ENCODE data around the gene LDLRAD4.

Gene LDLRAD4

DNA sequence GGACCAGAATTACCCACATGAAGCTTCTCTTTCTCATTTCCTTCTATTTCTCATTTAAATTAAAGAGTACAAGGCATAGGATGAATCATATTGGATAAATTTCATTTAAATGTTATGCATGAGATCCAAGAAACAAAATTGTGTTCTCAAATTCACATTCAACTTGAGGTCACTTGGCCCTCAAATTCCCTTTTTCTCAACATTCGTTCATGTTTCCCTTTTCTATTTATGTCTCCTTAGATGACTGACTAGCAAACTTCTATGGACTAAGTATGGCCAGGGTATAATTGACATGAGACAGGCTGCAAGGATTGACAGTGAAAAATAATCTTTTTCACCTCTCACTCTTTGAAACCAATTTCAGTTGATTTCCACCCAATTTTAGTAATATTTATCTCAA, 4.0 kb upstream of the LDLRAD4 start:
- no peak for TF ChIP-seq ZFX (IDR thresholded peaks at IDR 0.05)
- TF ChIP-seq, protein P1, sequence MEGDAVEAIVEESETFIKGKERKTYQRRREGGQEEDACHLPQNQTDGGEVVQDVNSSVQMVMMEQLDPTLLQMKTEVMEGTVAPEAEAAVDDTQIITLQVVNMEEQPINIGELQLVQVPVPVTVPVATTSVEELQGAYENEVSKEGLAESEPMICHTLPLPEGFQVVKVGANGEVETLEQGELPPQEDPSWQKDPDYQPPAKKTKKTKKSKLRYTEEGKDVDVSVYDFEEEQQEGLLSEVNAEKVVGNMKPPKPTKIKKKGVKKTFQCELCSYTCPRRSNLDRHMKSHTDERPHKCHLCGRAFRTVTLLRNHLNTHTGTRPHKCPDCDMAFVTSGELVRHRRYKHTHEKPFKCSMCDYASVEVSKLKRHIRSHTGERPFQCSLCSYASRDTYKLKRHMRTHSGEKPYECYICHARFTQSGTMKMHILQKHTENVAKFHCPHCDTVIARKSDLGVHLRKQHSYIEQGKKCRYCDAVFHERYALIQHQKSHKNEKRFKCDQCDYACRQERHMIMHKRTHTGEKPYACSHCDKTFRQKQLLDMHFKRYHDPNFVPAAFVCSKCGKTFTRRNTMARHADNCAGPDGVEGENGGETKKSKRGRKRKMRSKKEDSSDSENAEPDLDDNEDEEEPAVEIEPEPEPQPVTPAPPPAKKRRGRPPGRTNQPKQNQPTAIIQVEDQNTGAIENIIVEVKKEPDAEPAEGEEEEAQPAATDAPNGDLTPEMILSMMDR (conservative IDR thresholded peaks at IDR 0.05) = no peak
- no peak overlapping the region for H3K27ac ChIP-seq

DNA sequence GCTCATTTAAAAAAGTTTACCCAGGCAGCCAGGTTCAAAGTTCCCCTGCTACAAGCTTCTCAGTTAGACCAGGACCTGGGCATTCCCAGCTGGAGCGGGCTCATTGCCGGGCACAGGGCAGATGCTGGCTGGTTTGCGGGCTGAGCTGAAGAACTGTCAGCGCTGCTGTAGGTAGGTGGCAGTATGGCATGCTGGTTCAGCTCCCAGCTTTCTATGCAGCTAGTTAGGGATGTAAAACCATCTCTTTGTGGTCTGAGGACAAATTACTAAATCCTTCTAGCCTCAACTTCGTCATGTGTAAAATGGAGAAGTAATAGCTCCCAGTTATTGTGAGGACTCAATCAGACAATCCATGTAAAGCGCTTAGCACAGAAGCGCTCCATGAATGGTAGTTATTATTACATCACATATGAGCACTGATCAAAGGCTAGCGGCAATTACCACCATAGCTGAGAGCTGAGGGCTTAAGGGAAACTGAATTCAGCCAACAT, 2.4 kb upstream of the LDLRAD4 start:
- no peak overlapping the region for H3K27ac ChIP-seq
- no peak for TF ChIP-seq ZFX (IDR thresholded peaks at IDR 0.05)
- TF ChIP-seq, protein P1 (conservative IDR thresholded peaks at IDR 0.05) = peak; percentile 84

DNA sequence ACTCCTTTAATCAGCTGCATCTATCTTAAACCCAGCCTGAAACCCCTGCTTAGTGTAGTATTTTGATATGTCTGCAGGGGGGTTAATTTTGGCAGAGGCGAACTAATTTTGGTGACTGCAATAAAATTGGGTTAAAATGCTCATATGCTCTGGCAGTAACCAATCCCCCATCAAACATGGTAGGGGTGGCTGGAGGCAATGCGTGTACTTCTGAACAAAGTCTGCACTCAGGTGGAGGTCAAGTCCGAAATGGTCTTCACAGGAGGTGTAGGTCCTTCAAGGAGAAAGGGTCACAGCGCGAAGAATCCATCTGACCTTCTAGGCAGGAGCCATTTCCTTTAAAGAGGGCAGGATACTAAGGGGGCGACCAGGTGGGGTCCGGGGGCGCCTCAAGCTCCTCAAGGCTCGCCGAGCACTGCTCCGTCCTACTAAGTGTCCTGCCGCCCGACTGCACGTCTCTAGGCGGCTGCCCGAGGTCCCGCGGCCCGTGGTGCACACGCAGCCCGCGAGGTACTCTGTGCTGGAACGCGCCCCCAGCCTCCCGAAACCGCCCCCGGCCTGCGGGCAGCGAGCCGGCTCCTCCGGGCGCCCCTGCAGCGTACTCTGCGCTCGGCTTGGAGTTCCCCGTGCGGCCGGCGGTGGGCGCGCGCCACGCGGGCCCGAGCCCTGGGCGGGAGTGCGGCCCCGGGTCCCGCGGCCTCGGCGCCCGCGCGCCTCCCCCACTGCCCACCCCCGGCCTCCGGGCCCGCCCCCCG, 1.7 kb upstream of the LDLRAD4 start:
- no peak overlapping the region for H3K27ac ChIP-seq
- TF ChIP-seq ZFX (IDR thresholded peaks at IDR 0.05) = no peak

DNA sequence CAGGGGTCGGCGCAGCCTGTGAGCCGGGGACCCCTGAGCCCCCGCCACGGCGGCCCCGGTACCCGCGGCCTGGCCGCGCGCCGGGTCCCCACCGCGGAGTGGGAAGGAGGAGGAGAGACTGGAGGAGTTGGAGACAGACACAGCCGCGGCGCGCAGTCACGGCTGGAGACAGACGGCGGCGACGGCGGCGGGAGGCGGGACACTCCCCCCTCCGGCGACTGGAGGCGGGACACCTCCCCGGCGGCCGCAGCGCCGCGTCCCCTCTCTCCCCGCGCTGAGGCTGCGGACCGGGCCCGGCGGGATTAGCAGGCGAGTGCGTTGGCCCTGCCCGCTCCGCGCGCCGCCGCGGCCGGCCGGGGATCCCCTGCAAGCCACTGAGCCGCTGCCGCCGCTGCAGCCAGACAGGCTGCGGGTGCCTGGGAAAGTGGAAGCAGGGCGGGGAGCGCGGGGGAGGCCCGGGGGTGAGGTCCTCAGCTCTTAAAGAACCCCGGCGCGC, 1.0 kb upstream of the LDLRAD4 start:
- H3K27ac ChIP-seq = no peak overlapping the region
- TF ChIP-seq, protein P1 (conservative IDR thresholded peaks at IDR 0.05) = no peak; the same call in 1 of the 2 replicates
- TF ChIP-seq ZFX (IDR thresholded peaks at IDR 0.05) = no peak

DNA sequence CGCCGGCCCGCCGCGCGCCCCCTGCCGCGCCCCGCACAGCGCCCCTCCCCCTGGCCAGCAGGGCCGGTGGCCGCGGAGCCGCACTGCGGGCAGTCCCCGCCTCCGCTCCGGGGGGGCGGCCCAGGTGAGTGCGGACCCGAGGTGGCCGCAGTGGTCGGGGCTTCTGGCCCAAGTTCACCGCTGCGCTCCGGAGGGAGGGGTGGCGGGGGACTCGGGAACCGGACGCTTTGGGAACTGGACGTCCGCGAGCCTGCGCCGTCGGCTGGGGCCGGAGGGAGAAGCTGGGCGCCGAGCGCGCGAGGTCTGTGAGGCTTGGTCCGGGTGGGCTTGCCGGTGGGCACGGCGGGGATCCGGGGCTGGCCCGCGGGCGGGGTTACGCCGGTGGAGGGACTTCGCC, 591 bp upstream of the LDLRAD4 start:
- H3K27ac ChIP-seq = no peak overlapping the region
- TF ChIP-seq, protein P1 (conservative IDR thresholded peaks at IDR 0.05) = no peak

DNA sequence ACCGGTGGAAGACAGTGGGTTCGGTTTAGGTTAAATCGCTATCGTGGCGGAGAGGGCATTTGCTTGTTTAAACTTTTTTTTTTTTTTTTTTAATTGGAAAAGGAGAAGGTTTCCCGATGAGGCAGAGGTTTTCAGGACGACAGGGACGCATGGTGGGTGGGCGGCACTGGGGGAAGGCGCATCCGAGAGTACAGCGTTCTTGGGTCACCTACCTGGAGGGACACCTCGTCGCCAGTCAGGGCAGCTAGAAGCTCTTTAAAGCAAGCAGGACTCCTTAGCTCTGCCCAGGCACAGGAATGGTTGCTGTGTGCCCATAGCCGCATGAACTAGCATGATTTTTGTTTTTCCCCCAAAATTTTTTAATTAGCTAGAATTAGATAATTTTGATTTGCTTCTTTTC, 437 bp downstream of the LDLRAD4 start:
- TF ChIP-seq, protein P1 (conservative IDR thresholded peaks at IDR 0.05) = no peak
- no peak for TF ChIP-seq ZFX (IDR thresholded peaks at IDR 0.05)
- H3K27ac ChIP-seq = no peak overlapping the region

DNA sequence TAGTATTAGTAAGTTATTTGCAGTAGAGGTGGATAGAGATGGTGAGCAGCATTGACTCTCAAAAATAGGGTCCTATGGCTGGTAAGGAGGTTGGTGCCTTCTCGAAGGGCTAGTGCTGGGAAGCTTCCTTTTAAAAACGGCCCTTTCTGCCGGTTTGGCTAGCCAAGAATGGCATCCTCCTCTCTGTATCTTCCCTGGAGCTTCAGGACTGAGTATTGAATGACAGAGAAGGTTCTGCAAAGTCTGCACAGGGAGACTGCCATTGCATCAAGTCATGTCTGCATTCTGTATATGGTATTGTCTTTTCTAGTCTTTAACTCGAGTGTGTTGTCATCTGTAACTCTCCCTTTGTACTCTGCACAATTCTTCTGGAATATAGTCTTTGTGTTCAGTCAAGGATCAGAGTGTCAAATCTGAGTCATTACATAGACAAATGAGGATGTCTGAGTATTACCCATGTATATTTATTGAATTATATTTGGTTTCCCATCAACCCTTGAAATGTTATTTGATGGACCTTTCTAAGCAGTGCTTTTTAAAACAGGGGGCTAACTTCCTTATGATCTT, 1.1 kb downstream of the LDLRAD4 start:
- H3K27ac ChIP-seq = no peak overlapping the region
- TF ChIP-seq, protein P1 (conservative IDR thresholded peaks at IDR 0.05) = no peak
- TF ChIP-seq ZFX (IDR thresholded peaks at IDR 0.05) = no peak
